Uterus (tissue), 2 donors: Measurements from ENCODE around the gene HOXB7.

Experiments
- POLR2A ChIP-seq, 2 donors: fragments of 450-650 bp; IDR thresholded peaks; one replicate each; pipeline ENCODE4 v1.6.1; 2016; ENCODE audit warnings: antibody characterized with exemption in 2 of 2, mild to moderate bottlenecking in 1 of 2, moderate library complexity in 1 of 2
- TF ChIP-seq, protein P1 (sequence below), 4 experiments: fragments of 200-600 bp in 2 of 4; fragments of 450-650 bp in 2 of 4; sonication (generic) in 2 of 4; IDR thresholded peaks; one replicate each; pipeline ENCODE4 v1.5.1; 2016 to 2019; ENCODE audit warnings: antibody characterized with exemption in 4 of 4, mild to moderate bottlenecking in 2 of 4, moderate library complexity in 1 of 4

DNA sequence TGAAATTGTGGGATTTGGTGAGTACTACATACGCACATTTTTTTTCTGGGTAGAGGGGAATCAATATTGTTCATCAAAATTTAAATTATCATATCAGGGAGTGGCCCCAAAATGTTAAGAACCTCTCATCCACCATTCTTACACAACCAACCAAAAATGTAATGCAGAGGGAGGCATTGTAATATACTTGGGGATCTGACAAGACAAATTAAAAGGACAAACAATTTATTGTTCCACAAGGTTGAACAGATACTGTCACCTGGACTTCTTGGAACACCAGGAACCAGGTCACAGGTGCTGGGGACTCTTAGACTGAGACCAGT lies 30.0 kb upstream of the HOXB7 start:
- TF ChIP-seq, protein P1, sequence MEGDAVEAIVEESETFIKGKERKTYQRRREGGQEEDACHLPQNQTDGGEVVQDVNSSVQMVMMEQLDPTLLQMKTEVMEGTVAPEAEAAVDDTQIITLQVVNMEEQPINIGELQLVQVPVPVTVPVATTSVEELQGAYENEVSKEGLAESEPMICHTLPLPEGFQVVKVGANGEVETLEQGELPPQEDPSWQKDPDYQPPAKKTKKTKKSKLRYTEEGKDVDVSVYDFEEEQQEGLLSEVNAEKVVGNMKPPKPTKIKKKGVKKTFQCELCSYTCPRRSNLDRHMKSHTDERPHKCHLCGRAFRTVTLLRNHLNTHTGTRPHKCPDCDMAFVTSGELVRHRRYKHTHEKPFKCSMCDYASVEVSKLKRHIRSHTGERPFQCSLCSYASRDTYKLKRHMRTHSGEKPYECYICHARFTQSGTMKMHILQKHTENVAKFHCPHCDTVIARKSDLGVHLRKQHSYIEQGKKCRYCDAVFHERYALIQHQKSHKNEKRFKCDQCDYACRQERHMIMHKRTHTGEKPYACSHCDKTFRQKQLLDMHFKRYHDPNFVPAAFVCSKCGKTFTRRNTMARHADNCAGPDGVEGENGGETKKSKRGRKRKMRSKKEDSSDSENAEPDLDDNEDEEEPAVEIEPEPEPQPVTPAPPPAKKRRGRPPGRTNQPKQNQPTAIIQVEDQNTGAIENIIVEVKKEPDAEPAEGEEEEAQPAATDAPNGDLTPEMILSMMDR (IDR thresholded peaks at IDR 0.05) = no peak
- TF ChIP-seq POLR2A (IDR thresholded peaks at IDR 0.05) = no peak
